Stimulated activated memory B cell treated with anti-CD40 and anti-IgM and Interleukin-4, amounts not matched to agents 10 μg/mL and 1 μg/mL and 100 μg/mL, for 72 hours (primary cell): ENCODE results near the gene OR10A2.

Source experiments
- ATAC-seq: fragments of 150-1000 bp; cut with Tn5 transposase; 2 replicates; pipeline ENCODE4 v1.10.0; 2021
- H3K27ac Mint-ChIP-seq: one replicate; pipeline ENCODE4 v1.8.0; 2022; ENCODE audit warnings: mild to moderate bottlenecking, mixed read lengths
- H3K27me3 Mint-ChIP-seq: one replicate; pipeline ENCODE4 v1.8.0; 2022; ENCODE audit warnings: mixed read lengths
- H3K36me3 Mint-ChIP-seq: one replicate; pipeline ENCODE4 v1.8.0; 2022; ENCODE audit warnings: mixed read lengths
- H3K4me1 Mint-ChIP-seq: one replicate; pipeline ENCODE4 v1.8.0; 2022; ENCODE audit warnings: mixed read lengths
- H3K4me3 Mint-ChIP-seq: one replicate; pipeline ENCODE4 v1.8.0; 2022; ENCODE audit warnings: mild to moderate bottlenecking, moderate library complexity, mixed read lengths
- H3K9me3 Mint-ChIP-seq: one replicate; pipeline ENCODE4 v1.8.0; 2022; ENCODE audit warnings: mixed read lengths

OR10A2 gene

GRCh38 chr11:6911378-6911777 is 48.5 kb downstream of the OR10A2 start:
- H3K27me3 Mint-ChIP-seq = no peaks in the 10 kb centered on the region
- H3K4me3 Mint-ChIP-seq = no peak overlapping the region
- H3K4me1 Mint-ChIP-seq = no peaks in the 10 kb centered on the region
- no peak for ATAC-seq
- no peaks in the 10 kb centered on the region for H3K9me3 Mint-ChIP-seq
- H3K36me3 Mint-ChIP-seq = no peaks in the 10 kb centered on the region
- H3K27ac Mint-ChIP-seq = no peak overlapping the region

GRCh38 chr11:6911948-6912347 is 49.1 kb downstream of the OR10A2 start:
- Mint-ChIP-seq H3K27me3 (no peaks in the 10 kb centered on the region), H3K27ac (no peak overlapping the region), H3K4me1 (no peaks in the 10 kb centered on the region), H3K4me3 (no peak overlapping the region), H3K36me3 (no peaks in the 10 kb centered on the region), H3K9me3 (no peaks in the 10 kb centered on the region)
- ATAC-seq = no peak

GRCh38 chr11:6919698-6920097 is 56.8 kb downstream of the OR10A2 start:
- no peaks in the 10 kb centered on the region for H3K4me1 Mint-ChIP-seq
- no peak overlapping the region for H3K4me3 Mint-ChIP-seq
- H3K36me3 Mint-ChIP-seq = no peaks in the 10 kb centered on the region
- peaks cover 2% of the 10 kb centered on the region for H3K9me3 Mint-ChIP-seq
- H3K27ac Mint-ChIP-seq = no peak overlapping the region
- no peak for ATAC-seq
- peaks cover 2% of the 10 kb centered on the region for H3K27me3 Mint-ChIP-seq

GRCh38 chr11:6920702-6921101 is 57.8 kb downstream of the OR10A2 start, which contains the start of gene OR2D3:
Gene OR2D3 (plus strand): TSS chr11:6921002. CDS start chr11:6921002, 0 bp downstream.
- Mint-ChIP-seq H3K9me3 (peaks cover 2% of the 10 kb centered on the region), H3K27ac (no peak within 1 kb of the TSS), H3K4me1 (peaks cover 2% of the 10 kb centered on the region), H3K27me3 (peaks cover 6% of the 10 kb centered on the region), H3K36me3 (no peaks in the 10 kb centered on the region), H3K4me3 (no peak within 1 kb of the TSS)
- no peak for ATAC-seq
